Measurements from ENCODE around the gene GPR35.
"Not testable (repeated sequence)": the region's sequence is repeated elsewhere in the genome, so short reads cannot be mapped to it uniquely, and the experiment has no call there.

Gene GPR35

GRCh38 chr2:240672076-240672700 lies 46.9 kb downstream of the GPR35 start:
- in situ Hi-C loops (cut with MboI; ENCODE audit: low pct_unique_long_range_greater_than_20kb, low sequenced_read_pairs, unreplicated experiment): no loop called here
- TF ChIP-seq CTCF (IDR thresholded peaks at IDR 0.05; ENCODE audit: extremely low read depth, insufficient read depth, missing control alignments): no peak
- DNase-seq (ENCODE audit: low spot score): no peak

GRCh38 chr2:240672701-240673190 lies 47.5 kb downstream of the GPR35 start:
- TF ChIP-seq CTCF (IDR thresholded peaks at IDR 0.05; ENCODE audit: extremely low read depth, insufficient read depth, missing control alignments): no peak
- in situ Hi-C loops (cut with MboI; ENCODE audit: low pct_unique_long_range_greater_than_20kb, low sequenced_read_pairs, unreplicated experiment): no loop called here
- DNase-seq (ENCODE audit: low spot score): no peak

GRCh38 chr2:240674461-240675184 lies 49.3 kb downstream of the GPR35 start:
- in situ Hi-C loops (cut with MboI; ENCODE audit: low pct_unique_long_range_greater_than_20kb, low sequenced_read_pairs, unreplicated experiment); DNase-seq (ENCODE audit: low spot score): not testable (repeated sequence)

- DNase-seq (ENCODE audit: low spot score); in situ Hi-C loops (cut with MboI; ENCODE audit: low pct_unique_long_range_greater_than_20kb, low sequenced_read_pairs, unreplicated experiment): not testable (repeated sequence)
Measured at GRCh38 chr2:240675345-240675744, 50.1 kb downstream of the GPR35 start.

GRCh38 chr2:240678043-240678442 lies 52.8 kb downstream of the GPR35 start:
- in situ Hi-C loops (cut with MboI; ENCODE audit: low pct_unique_long_range_greater_than_20kb, low sequenced_read_pairs, unreplicated experiment); DNase-seq (ENCODE audit: low spot score): not testable (repeated sequence)

GRCh38 chr2:240678909-240679308 lies 53.6 kb downstream of the GPR35 start:
- in situ Hi-C loops (cut with MboI; ENCODE audit: low pct_unique_long_range_greater_than_20kb, low sequenced_read_pairs, unreplicated experiment); DNase-seq (ENCODE audit: low spot score): not testable (repeated sequence)

GRCh38 chr2:240680185-240680584 lies 54.9 kb downstream of the GPR35 start:
- DNase-seq (ENCODE audit: low spot score): not testable (repeated sequence)

More at GRCh38 chr2:240680185-240680584, 54.9 kb downstream of the GPR35 start:
- in situ Hi-C loops (cut with MboI; ENCODE audit: low pct_unique_long_range_greater_than_20kb, low sequenced_read_pairs, unreplicated experiment): not testable (repeated sequence)

Measured in GM13977 (cell line).